Suppressor macrophage treated with lipopolysaccharide for 1 hour (primary cell): ENCODE results near the gene CDK10.

Experiments used
- DNase-seq, 3 donors: peaks; one replicate each; pipeline ENCODE4 v3.0.0-alpha.2; 2020 to 2022

The CDK10 gene

GRCh38 chr16:89738072-89738377, 51.5 kb downstream of the CDK10 start:
- no peak for DNase-seq

- DNase-seq: no peak
Measured at GRCh38 chr16:89738538-89739317, 52.2 kb downstream of the CDK10 start.

GRCh38 chr16:89739383-89739782, 52.9 kb downstream of the CDK10 start:
- no peak for DNase-seq

- DNase-seq: peak; percentile 39 to 63 (median 48)
Measured at GRCh38 chr16:89741342-89742014, 55.0 kb downstream of the CDK10 start.

- DNase-seq: no peak
Measured at GRCh38 chr16:89742948-89743347, 56.5 kb downstream of the CDK10 start.

- DNase-seq: no peak
Measured at GRCh38 chr16:89744813-89745212, 58.3 kb downstream of the CDK10 start.
